ENCODE results near the gene FARP1.

- TF ChIP-seq EZH2phosphoT487 (IDR thresholded peaks at IDR 0.05; ENCODE audit: borderline replicate concordance, low read depth) (no peak), CTCF (IDR thresholded peaks at IDR 0.05) (no peak), GABPA (IDR thresholded peaks at IDR 0.05; ENCODE audit: low read depth) (no peak), MXI1 (IDR thresholded peaks at IDR 0.05; ENCODE audit: low read depth, low read length) (no peak), SIN3A (IDR thresholded peaks at IDR 0.05; ENCODE audit: borderline replicate concordance, low read depth, low read length) (no peak), USF2 (IDR thresholded peaks at IDR 0.05; ENCODE audit: borderline replicate concordance, low read depth, low read length) (no peak), CHD2 (IDR thresholded peaks at IDR 0.05; ENCODE audit: low read length, partially characterized antibody) (no peak), RAD21 (IDR thresholded peaks at IDR 0.05; ENCODE audit: low read length) (no peak), SMC3 (IDR thresholded peaks at IDR 0.05; ENCODE audit: low read depth, low read length) (no peak), NRF1 (IDR thresholded peaks at IDR 0.05; ENCODE audit: low read depth, low read length) (no peak), RCOR1 (IDR thresholded peaks at IDR 0.05; ENCODE audit: low read length) (no peak)
These were observed 45.1 kb upstream of the FARP1 start for GRCh38 chr13:98097749-98098148.
